Stimulated activated CD4-positive, alpha-beta T cell treated with anti-CD3 and anti-CD28 coated beads, Interleukin-12 subunit alpha, Interleukin-12 subunit beta, amount 100 ng/mL, for 24 hours (primary cell): ENCODE data around the gene CLTCL1.

Experiments
- DNase-seq, 2 experiments: peaks; one replicate each; pipeline ENCODE4 v3.0.0-alpha.2; 2020; ENCODE audit warnings: low read depth in 2 of 2

The CLTCL1 gene

DNA sequence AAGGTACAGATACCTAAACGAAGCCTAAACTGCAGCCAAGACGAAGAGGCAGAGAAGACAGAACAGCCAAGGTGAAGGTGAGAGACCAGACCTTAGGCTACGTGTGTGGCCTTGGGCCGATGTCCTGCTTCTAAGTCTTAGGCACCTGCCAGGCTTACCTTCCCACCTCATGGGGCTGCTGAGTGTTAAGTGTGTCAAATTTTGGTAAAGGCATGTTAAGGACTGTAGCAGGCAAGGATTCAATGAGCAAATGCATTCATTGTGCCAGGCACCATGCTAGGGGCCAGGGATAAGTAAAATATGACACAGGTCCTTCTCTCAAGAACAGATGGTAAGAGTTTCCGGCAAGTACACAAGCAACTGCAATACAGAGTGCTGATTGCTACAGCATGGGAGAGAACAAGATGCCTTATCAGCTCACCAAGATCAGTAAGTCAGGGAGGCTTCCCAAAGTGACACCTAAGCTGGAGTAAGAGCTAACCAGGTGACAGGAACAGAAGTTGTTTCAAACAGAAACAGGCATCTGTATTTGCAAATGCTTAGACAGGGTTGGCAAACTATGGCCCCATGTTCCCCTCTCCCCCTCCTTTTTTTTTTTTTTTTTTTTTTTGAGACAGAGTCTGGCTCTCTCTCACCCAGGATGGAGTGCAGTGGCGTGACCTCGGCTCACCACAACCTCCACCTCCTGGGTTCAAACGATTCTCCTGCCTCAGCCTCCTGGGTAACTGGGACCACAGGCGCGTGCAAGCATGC, 46.7 kb downstream of the CLTCL1 start:
- DNase-seq = no peak

DNA sequence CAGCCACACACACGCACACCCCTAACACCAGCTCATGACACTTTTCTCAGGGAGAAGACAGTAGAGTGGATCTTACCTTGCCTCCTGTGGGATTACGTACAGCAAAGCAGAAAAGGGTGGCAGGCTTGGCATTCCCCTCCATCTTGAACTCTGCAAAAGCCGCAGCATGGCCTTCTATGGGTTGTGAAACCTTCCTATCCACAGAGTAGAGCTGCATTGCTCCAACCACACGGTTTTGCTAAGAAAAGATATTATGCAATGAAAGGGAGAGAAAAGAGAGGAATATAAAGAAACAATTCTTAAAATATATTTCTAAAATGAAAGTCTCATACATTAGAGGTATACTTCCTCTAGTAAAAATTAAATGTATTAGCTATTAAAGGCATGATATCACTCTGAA, 48.8 kb downstream of the CLTCL1 start:
- DNase-seq = no peak

DNA sequence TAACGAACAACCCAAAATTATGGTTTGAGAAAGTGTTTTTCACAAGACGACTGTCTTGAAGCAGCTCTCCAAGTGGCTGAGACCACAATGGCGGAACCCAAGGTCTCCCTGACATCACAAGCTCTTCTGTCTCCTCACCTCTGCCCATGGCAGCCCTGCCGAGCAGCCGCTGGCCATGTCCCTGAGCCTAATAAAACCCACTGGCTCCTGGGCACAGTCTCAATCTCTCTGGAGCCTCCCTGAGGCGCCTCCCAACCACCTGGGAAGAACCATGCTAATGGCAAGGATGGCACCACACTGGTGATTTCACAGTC, 50.0 kb downstream of the CLTCL1 start:
- no peak for DNase-seq

- DNase-seq = no peak
Observed at GRCh38 chr22:19240813-19241592, 50.5 kb downstream of the CLTCL1 start.

GRCh38 chr22:19239464-19239863, 52.1 kb downstream of the CLTCL1 start:
- DNase-seq = no peak

DNA sequence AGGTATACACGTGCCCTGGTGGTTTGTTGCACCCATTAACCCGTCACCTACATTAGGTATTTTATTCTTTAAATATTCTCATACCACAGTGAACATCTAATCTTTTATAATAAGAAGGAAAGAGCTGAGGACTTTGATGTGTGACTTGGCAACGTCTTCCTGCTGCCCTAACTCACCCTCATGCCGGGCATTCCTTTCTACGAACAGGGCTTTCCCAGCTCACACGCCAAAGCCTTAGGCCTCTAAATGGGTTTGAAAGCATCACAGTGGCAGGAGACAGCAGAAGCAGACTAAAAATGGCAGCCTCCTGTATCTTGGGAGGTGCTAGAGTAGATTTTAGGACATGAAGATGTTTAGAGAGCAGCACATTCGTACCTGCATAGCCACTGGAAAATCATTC, 52.6 kb downstream of the CLTCL1 start:
- DNase-seq = no peak

- no peak for DNase-seq
Observed at GRCh38 chr22:19235874-19236273, 55.6 kb downstream of the CLTCL1 start.

GRCh38 chr22:19234126-19234896, 57.2 kb downstream of the CLTCL1 start:
- DNase-seq = no peak

DNA sequence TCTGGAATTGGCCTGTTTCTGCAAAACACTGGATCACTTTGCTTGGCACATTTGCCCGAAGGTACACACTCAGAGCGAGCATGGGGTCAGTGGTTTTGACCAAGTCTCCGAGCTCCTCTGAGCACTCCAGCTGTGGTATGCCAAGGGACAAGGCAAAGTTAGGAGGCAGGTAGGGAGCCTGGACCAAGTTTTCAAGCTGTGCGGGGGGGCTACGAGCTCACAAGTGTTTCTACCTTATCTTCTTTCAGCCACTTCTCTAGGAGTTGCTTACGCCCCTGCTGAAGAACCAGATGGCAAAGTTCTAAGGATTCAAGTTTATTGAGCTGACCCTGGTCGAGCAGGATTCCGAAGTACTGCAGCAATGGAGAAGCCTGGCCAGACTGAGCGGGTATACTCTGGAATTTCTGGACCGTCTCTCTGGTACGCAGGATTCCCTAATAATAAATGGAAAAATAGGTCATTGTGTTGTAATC, 58.3 kb downstream of the CLTCL1 start:
- DNase-seq = no peak

- DNase-seq = no peak
Observed at GRCh38 chr22:19232623-19233022, 58.9 kb downstream of the CLTCL1 start.

DNA sequence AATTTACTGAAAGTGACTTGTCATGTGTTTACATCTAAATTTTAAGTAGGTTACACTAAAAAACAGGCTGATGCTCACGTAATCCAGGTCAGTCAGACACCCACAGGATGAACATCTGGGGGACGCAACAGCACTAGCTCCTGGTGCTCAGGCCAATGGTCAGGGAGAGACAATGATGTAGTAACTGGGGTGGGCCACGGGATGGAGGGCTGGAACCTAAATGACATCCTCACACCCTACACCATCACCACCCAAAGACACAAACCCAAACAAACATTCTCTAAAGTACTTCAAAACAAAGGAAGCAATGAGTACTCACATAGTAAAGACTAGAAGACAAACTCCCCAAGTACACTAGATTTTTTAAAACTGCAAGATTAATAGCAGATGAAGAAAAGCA, 59.5 kb downstream of the CLTCL1 start:
- no peak for DNase-seq

- DNase-seq = no peak
Observed at GRCh38 chr22:19229600-19229999, 61.9 kb downstream of the CLTCL1 start.

DNA sequence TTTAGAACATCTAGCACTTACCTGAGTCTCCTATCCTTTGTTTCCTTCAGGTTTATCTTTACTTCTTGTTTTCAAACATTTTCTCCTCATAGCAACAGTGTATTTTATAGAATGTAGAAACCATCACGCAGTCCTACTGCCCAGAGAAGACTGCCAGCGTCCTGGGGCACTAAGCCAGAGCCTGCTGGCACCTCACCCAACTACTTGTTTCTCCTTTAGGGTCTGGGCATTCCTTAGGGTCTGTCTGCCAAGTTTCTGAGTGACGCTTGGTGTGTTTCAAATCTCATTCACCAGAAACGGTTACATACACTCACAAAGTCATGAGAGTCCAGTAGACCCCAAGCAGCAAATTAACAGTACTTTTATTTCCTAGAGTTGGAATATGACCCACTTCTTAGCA, 63.3 kb downstream of the CLTCL1 start:
- no peak for DNase-seq

DNA sequence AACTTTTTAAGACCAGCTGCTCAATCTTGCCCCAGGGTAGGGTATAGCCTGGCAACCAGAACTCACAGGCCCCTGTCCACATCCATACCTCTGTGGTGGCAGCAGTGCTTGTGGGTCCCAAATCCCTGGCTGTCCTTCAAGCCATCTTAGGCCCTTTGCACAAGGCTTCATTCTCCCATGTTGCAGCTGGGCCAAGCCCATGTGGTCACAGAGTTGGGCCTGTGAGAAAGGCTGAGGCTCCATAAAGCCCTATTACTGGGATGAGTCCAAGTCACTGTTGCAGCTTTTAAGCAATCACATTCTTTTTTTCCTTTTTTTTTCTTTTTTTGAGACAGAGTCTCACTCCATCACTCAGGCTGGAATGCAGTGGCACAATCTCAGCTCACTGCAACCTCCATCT, 65.1 kb downstream of the CLTCL1 start:
- no peak for DNase-seq

DNA sequence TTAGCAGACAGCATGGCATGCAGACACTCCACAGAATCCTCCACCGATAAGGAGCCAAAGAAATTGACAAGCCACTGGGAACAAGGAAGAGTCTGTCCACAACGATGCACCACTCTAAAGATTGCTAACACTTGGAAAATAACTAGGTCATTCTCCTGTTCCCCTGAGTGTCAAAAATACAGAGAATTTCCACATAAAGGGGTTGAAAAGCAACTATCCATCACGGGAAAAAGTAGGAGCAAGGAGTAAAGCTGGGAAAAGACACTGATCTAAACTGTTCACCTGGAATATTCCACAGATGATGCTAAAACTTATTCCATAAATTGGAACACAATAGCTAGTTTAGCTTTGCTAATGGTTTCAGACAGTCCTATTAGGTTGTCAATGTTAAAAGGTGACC, 66.0 kb downstream of the CLTCL1 start:
- no peak for DNase-seq

- DNase-seq = no peak
Observed at GRCh38 chr22:19224985-19225384, 66.5 kb downstream of the CLTCL1 start.

GRCh38 chr22:19224557-19224956, 67.0 kb downstream of the CLTCL1 start:
- DNase-seq = no peak

DNA sequence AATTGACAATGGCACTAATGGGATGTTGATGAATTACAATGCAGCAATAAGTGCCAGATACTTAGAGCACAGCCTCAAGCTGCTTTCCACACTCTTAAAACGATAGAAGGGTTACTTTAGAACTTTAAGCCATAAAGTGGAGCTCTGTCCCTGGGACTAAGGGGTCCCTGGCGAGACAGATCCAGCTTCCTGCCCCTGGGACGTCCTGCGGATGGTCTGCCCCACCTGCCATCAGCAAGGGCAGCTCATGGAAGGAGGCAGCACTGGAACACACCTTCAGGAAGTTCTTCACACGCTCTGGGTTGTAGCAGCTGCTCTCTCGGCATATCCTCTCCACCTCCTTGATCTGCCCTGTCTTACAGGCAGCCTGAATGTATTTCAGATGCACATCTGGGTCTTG, 67.9 kb downstream of the CLTCL1 start:
- no peak for DNase-seq

- no peak for DNase-seq
Observed at GRCh38 chr22:19223110-19223509, 68.4 kb downstream of the CLTCL1 start.

- no peak for DNase-seq
Observed at GRCh38 chr22:19222242-19223005, 69.1 kb downstream of the CLTCL1 start.

DNA sequence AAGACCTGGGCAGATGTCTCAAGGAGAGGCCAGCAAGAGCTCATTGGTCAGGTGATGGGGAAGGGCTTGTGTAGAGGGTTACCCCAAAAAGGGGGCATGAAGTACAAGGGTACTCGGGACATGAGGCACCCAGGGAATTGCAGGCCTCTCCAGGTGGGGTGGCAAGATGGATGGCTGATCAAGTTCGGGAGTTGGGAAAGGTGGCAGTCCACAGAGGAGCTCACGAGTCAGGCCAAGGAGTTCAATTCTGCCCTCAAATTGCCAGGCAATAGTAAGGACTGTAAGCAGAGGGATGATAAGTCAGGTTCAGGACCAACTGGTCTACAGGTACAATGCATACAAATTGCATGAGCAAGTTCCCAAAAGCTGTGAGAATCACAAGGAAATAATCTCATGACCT, 70.7 kb downstream of the CLTCL1 start:
- DNase-seq = no peak
